ENCODE results near the gene KLHDC8A.
"Not testable (repeated sequence)": the region's sequence is repeated elsewhere in the genome, so short reads cannot be mapped to it uniquely, and the experiment has no call there.

Gene KLHDC8A

GRCh38 chr1:205368478-205368877 lies 11.8 kb upstream of the KLHDC8A start:
- Histone ChIP-seq H3K14ac (ENCODE audit: low read length) (no peak overlapping the region), H3K79me1 (ENCODE audit: low read depth, low read length) (no peaks in the 10 kb centered on the region), H3K9me3 (replicated peaks in 1 of 2; ENCODE audit: control insufficient read depth in 2 of 2, insufficient read depth in 1 of 2, low read depth in 1 of 2, low read length in 2 of 2) (no peaks in the 10 kb centered on the region)

GRCh38 chr1:205365945-205366463 lies 9.3 kb upstream of the KLHDC8A start:
- WGBS, 2 donors (ENCODE audit: extremely low coverage in 2 of 2, insufficient read length in 2 of 2, insufficient replicate concordance in 1 of 2): no CpG with 5 or more reads among the region's 8 CpGs
- H2BK5ac ChIP-seq (ENCODE audit: low read length): no peak overlapping the region
- H3K4me2 ChIP-seq (ENCODE audit: insufficient read depth, low read length, poor library complexity, severe bottlenecking): no peak overlapping the region
- H3K14ac ChIP-seq (ENCODE audit: low read length): no peak overlapping the region
- no peak overlapping the region for H4K8ac ChIP-seq (ENCODE audit: low read depth, low read length)
- no peak overlapping the region for H4K91ac ChIP-seq (ENCODE audit: low read depth, low read length, poor library complexity)
- H2AK5ac ChIP-seq (ENCODE audit: low read depth, low read length): no peak overlapping the region
- H3K9ac ChIP-seq (ENCODE audit: low read depth, low read length, poor library complexity): no peak overlapping the region
- H2BK12ac ChIP-seq (ENCODE audit: low read length): no peak overlapping the region
- H3K27ac ChIP-seq (replicated peaks; ENCODE audit: low read length): peak overlapping the region; percentile 2
- peaks cover 0 to 34% (median 0%) of the 10 kb centered on the region in 3 experiments for H3K27me3 ChIP-seq (ENCODE audit: control insufficient read depth in 3 of 3, insufficient read depth in 3 of 3, low read depth in 1 of 3, low read length in 3 of 3)
- H3K79me1 ChIP-seq (ENCODE audit: low read depth, low read length): no peaks in the 10 kb centered on the region
- H3K9me3 ChIP-seq (replicated peaks in 1 of 2; ENCODE audit: control insufficient read depth in 2 of 2, insufficient read depth in 1 of 2, low read depth in 1 of 2, low read length in 2 of 2): no peaks in the 10 kb centered on the region
- no peak overlapping the region for H3K23ac ChIP-seq (ENCODE audit: low read depth, low read length, poor library complexity)
- DNase-seq (ENCODE audit: low spot score): no peak
- peak overlapping the region; percentile 8 for H3K18ac ChIP-seq (ENCODE audit: low read length)
- H3K4ac ChIP-seq (ENCODE audit: low read length): no peak overlapping the region
- no peaks in the 10 kb centered on the region for H3K36me3 ChIP-seq (replicated peaks in 1 of 2; ENCODE audit: control insufficient read depth in 2 of 2, insufficient read depth in 2 of 2, low read length in 2 of 2)
- H2AFZ ChIP-seq (ENCODE audit: low read length): peak overlapping the region; percentile 69
- no peak overlapping the region for H2BK120ac ChIP-seq (ENCODE audit: low read depth, low read length)
- peaks cover 7 to 8% of the 10 kb centered on the region in 2 donors for H3K4me1 ChIP-seq (ENCODE audit: control insufficient read depth in 2 of 2, insufficient read depth in 1 of 2, low read depth in 1 of 2, low read length in 2 of 2)
- H3K4me3 ChIP-seq (ENCODE audit: low read length in 2 of 2): no peak overlapping the region
- H2BK15ac ChIP-seq (ENCODE audit: low read length): no peak overlapping the region

More at GRCh38 chr1:205368478-205368877, 11.8 kb upstream of the KLHDC8A start:
- Histone ChIP-seq H3K9ac (ENCODE audit: low read depth, low read length, poor library complexity) (no peak overlapping the region), H2BK120ac (ENCODE audit: low read depth, low read length) (no peak overlapping the region), H4K91ac (ENCODE audit: low read depth, low read length, poor library complexity) (no peak overlapping the region), H2BK15ac (ENCODE audit: low read length) (no peak overlapping the region), H3K4me1 (ENCODE audit: control insufficient read depth in 2 of 2, insufficient read depth in 1 of 2, low read depth in 1 of 2, low read length in 2 of 2) (peaks cover 15% of the 10 kb centered on the region in 2 donors), H3K27ac (replicated peaks; ENCODE audit: low read length) (no peak overlapping the region), H3K23ac (ENCODE audit: low read depth, low read length, poor library complexity) (no peak overlapping the region), H3K4me2 (ENCODE audit: insufficient read depth, low read length, poor library complexity, severe bottlenecking) (no peak overlapping the region), H3K27me3 (ENCODE audit: control insufficient read depth in 3 of 3, insufficient read depth in 3 of 3, low read depth in 1 of 3, low read length in 3 of 3) (peaks cover 0 to 49% (median 0%) of the 10 kb centered on the region in 3 experiments), H3K4ac (ENCODE audit: low read length) (no peak overlapping the region), H2AK5ac (ENCODE audit: low read depth, low read length) (no peak overlapping the region), H2AFZ (ENCODE audit: low read length) (no peak overlapping the region), H3K4me3 (ENCODE audit: low read length in 2 of 2) (no peak overlapping the region), H3K18ac (ENCODE audit: low read length) (no peak overlapping the region), H2BK12ac (ENCODE audit: low read length) (no peak overlapping the region), H3K36me3 (replicated peaks in 1 of 2; ENCODE audit: control insufficient read depth in 2 of 2, insufficient read depth in 2 of 2, low read length in 2 of 2) (no peaks in the 10 kb centered on the region), H4K8ac (ENCODE audit: low read depth, low read length) (no peak overlapping the region), H2BK5ac (ENCODE audit: low read length) (no peak overlapping the region)
- no CpG with 5 or more reads among the region's 6 CpGs for WGBS, 2 donors (ENCODE audit: extremely low coverage in 2 of 2, insufficient read length in 2 of 2, insufficient replicate concordance in 1 of 2)
- no peak for DNase-seq (ENCODE audit: low spot score)

- not testable (repeated sequence) for H3K27ac ChIP-seq (replicated peaks; ENCODE audit: low read length); H3K4me2 ChIP-seq (ENCODE audit: insufficient read depth, low read length, poor library complexity, severe bottlenecking); H2AK5ac ChIP-seq (ENCODE audit: low read depth, low read length); H3K18ac ChIP-seq (ENCODE audit: low read length); H3K9me3 ChIP-seq (replicated peaks in 1 of 2; ENCODE audit: control insufficient read depth in 2 of 2, insufficient read depth in 1 of 2, low read depth in 1 of 2, low read length in 2 of 2); H3K4ac ChIP-seq (ENCODE audit: low read length); H3K79me1 ChIP-seq (ENCODE audit: low read depth, low read length); H2BK15ac ChIP-seq (ENCODE audit: low read length); H2BK120ac ChIP-seq (ENCODE audit: low read depth, low read length); H2BK5ac ChIP-seq (ENCODE audit: low read length); DNase-seq (ENCODE audit: low spot score); H4K8ac ChIP-seq (ENCODE audit: low read depth, low read length); H3K4me3 ChIP-seq (ENCODE audit: low read length in 2 of 2); H2AFZ ChIP-seq (ENCODE audit: low read length); H3K36me3 ChIP-seq (replicated peaks in 1 of 2; ENCODE audit: control insufficient read depth in 2 of 2, insufficient read depth in 2 of 2, low read length in 2 of 2); H3K9ac ChIP-seq (ENCODE audit: low read depth, low read length, poor library complexity); H3K23ac ChIP-seq (ENCODE audit: low read depth, low read length, poor library complexity); H3K14ac ChIP-seq (ENCODE audit: low read length); H2BK12ac ChIP-seq (ENCODE audit: low read length); H4K91ac ChIP-seq (ENCODE audit: low read depth, low read length, poor library complexity)
- peaks cover 9 to 11% of the 10 kb centered on the region in 2 donors for H3K4me1 ChIP-seq (ENCODE audit: control insufficient read depth in 2 of 2, insufficient read depth in 1 of 2, low read depth in 1 of 2, low read length in 2 of 2)
- no CpG with 5 or more reads among the region's 8 CpGs for WGBS, 2 donors (ENCODE audit: extremely low coverage in 2 of 2, insufficient read length in 2 of 2, insufficient replicate concordance in 1 of 2)
- peaks cover 0 to 25% (median 0%) of the 10 kb centered on the region in 3 experiments for H3K27me3 ChIP-seq (ENCODE audit: control insufficient read depth in 3 of 3, insufficient read depth in 3 of 3, low read depth in 1 of 3, low read length in 3 of 3)
These were observed 8.4 kb upstream of the KLHDC8A start for GRCh38 chr1:205365086-205365485.

- no peaks in the 10 kb centered on the region for H3K9me3 ChIP-seq (replicated peaks in 1 of 2; ENCODE audit: control insufficient read depth in 2 of 2, insufficient read depth in 1 of 2, low read depth in 1 of 2, low read length in 2 of 2)
- no peak for DNase-seq (ENCODE audit: low spot score)
- no peak overlapping the region for H2BK120ac ChIP-seq (ENCODE audit: low read depth, low read length)
- no peak overlapping the region for H3K9ac ChIP-seq (ENCODE audit: low read depth, low read length, poor library complexity)
- H3K4me2 ChIP-seq (ENCODE audit: insufficient read depth, low read length, poor library complexity, severe bottlenecking): no peak overlapping the region
- H3K18ac ChIP-seq (ENCODE audit: low read length): peak overlapping the region; percentile 44
- H3K14ac ChIP-seq (ENCODE audit: low read length): no peak overlapping the region
- H3K23ac ChIP-seq (ENCODE audit: low read depth, low read length, poor library complexity): no peak overlapping the region
- H4K91ac ChIP-seq (ENCODE audit: low read depth, low read length, poor library complexity): peak overlapping the region; percentile 18
- H3K79me1 ChIP-seq (ENCODE audit: low read depth, low read length): no peaks in the 10 kb centered on the region
- WGBS, 2 donors (ENCODE audit: extremely low coverage in 2 of 2, insufficient read length in 2 of 2, insufficient replicate concordance in 1 of 2): no CpG with 5 or more reads among the region's 4 CpGs
- H2AFZ ChIP-seq (ENCODE audit: low read length): peak overlapping the region; percentile 11
- no peaks in the 10 kb centered on the region for H3K27me3 ChIP-seq (ENCODE audit: control insufficient read depth in 3 of 3, insufficient read depth in 3 of 3, low read depth in 1 of 3, low read length in 3 of 3)
- H3K4ac ChIP-seq (ENCODE audit: low read length): no peak overlapping the region
- H2BK5ac ChIP-seq (ENCODE audit: low read length): no peak overlapping the region
- no peaks in the 10 kb centered on the region for H3K36me3 ChIP-seq (replicated peaks in 1 of 2; ENCODE audit: control insufficient read depth in 2 of 2, insufficient read depth in 2 of 2, low read length in 2 of 2)
- no peak overlapping the region for H4K8ac ChIP-seq (ENCODE audit: low read depth, low read length)
- H3K27ac ChIP-seq (replicated peaks; ENCODE audit: low read length): peak overlapping the region; percentile 57
- H3K4me3 ChIP-seq (ENCODE audit: low read length in 2 of 2): no peak overlapping the region
- H3K4me1 ChIP-seq (ENCODE audit: control insufficient read depth in 2 of 2, insufficient read depth in 1 of 2, low read depth in 1 of 2, low read length in 2 of 2): peaks cover 19 to 24% of the 10 kb centered on the region in 2 donors
- peak overlapping the region; percentile 30 for H2BK12ac ChIP-seq (ENCODE audit: low read length)
- H2AK5ac ChIP-seq (ENCODE audit: low read depth, low read length): no peak overlapping the region
- no peak overlapping the region for H2BK15ac ChIP-seq (ENCODE audit: low read length)
These were observed 4.2 kb upstream of the KLHDC8A start for GRCh38 chr1:205360891-205361290.

Measured in neuronal stem cell (in vitro differentiated cells).